H9 (cell line): ENCODE data around the gene FLT1. TPM values are rescaled to one million over a fixed set of nuclear protein-coding genes. Genes with fewer than 3 reads are reported as not detected.

Experiments
- DNase-seq: peaks from one replicate; pipeline ENCODE4 v3.0.0-alpha.2; 2017
- H2AFZ ChIP-seq: one replicate; pipeline ENCODE4 v1.6.1; 2013; ENCODE audit warnings: mild to moderate bottlenecking, low read length, control low read depth, moderate library complexity
- H2AK5ac ChIP-seq: 2 replicates; pipeline ENCODE4 v1.6.1; 2013; ENCODE audit warnings: low read length, control low read depth, mixed read lengths; ENCODE audit not compliant: insufficient read length
- H2BK120ac ChIP-seq: one replicate; pipeline ENCODE4 v1.6.1; 2013; ENCODE audit warnings: low read depth, mild to moderate bottlenecking, low read length, control low read depth, inconsistent platforms; ENCODE audit not compliant: poor library complexity, severe bottlenecking
- H2BK12ac ChIP-seq: 2 replicates; pipeline ENCODE4 v1.6.1; 2013; ENCODE audit warnings: low read length, control low read depth, mixed read lengths, low read depth; ENCODE audit not compliant: insufficient read length
- H2BK15ac ChIP-seq: 2 replicates; pipeline ENCODE4 v1.6.1; 2013; ENCODE audit warnings: low read depth, low read length, control low read depth
- H2BK20ac ChIP-seq: one replicate; pipeline ENCODE4 v1.6.1; 2013; ENCODE audit warnings: low read depth, mild to moderate bottlenecking, low read length, control low read depth, inconsistent platforms; ENCODE audit not compliant: poor library complexity, severe bottlenecking
- H2BK5ac ChIP-seq: 2 replicates; pipeline ENCODE4 v1.6.1; 2013; ENCODE audit warnings: low read length, control low read depth, mixed read lengths; ENCODE audit not compliant: insufficient read length
- H3K14ac ChIP-seq: 2 replicates; pipeline ENCODE4 v1.6.1; 2013; ENCODE audit warnings: low read length, control low read depth; ENCODE audit not compliant: insufficient read depth
- H3K18ac ChIP-seq: 2 replicates; pipeline ENCODE4 v1.6.1; 2013; ENCODE audit warnings: low read depth, mild to moderate bottlenecking, mixed read lengths, low read length, control low read depth; ENCODE audit not compliant: insufficient read length
- H3K23ac ChIP-seq: 2 replicates; pipeline ENCODE4 v1.6.1; 2013; ENCODE audit warnings: low read length, control low read depth, mixed read lengths, low read depth; ENCODE audit not compliant: insufficient read length
- H3K23me2 ChIP-seq: 2 replicates; pipeline ENCODE4 v1.6.1; 2013; ENCODE audit warnings: low read depth, mild to moderate bottlenecking, mixed read lengths, low read length, control low read depth; ENCODE audit not compliant: insufficient read length, poor library complexity, severe bottlenecking
- H3K27ac ChIP-seq: 2 replicates; pipeline ENCODE4 v1.5.1; 2013; ENCODE audit warnings: low read length, control low read depth, mixed read lengths, low read depth; ENCODE audit not compliant: insufficient read length
- H3K27me3 ChIP-seq: 2 replicates; pipeline ENCODE4 v1.6.1; 2013; ENCODE audit warnings: low read length, control low read depth, inconsistent platforms; ENCODE audit not compliant: insufficient read depth
- H3K4ac ChIP-seq: 2 replicates; pipeline ENCODE4 v1.6.1; 2013; ENCODE audit warnings: low read depth, mild to moderate bottlenecking, control low read depth, inconsistent platforms, low read length, moderate library complexity
- H3K4me1 ChIP-seq: 2 replicates; pipeline ENCODE4 v1.6.1; 2013; ENCODE audit warnings: low read length, control low read depth, inconsistent platforms; ENCODE audit not compliant: insufficient read depth
- H3K4me2 ChIP-seq: 2 replicates; pipeline ENCODE4 v1.6.1; 2013; ENCODE audit warnings: low read length, control low read depth, mixed read lengths; ENCODE audit not compliant: insufficient read length, insufficient read depth
- H3K56ac ChIP-seq: 2 replicates; pipeline ENCODE4 v1.6.1; 2013; ENCODE audit warnings: low read depth, mild to moderate bottlenecking, mixed read lengths, low read length, control low read depth; ENCODE audit not compliant: insufficient read length
- H3K79me1 ChIP-seq: 2 replicates; pipeline ENCODE4 v1.6.1; 2013; ENCODE audit warnings: low read depth, mild to moderate bottlenecking, moderate library complexity, low read length, control low read depth, inconsistent platforms; ENCODE audit not compliant: insufficient read depth, poor library complexity, severe bottlenecking
- H3K79me2 ChIP-seq: 2 replicates; pipeline ENCODE4 v1.6.1; 2013; ENCODE audit warnings: low read length, control low read depth, inconsistent platforms; ENCODE audit not compliant: insufficient read depth
- H3K9ac ChIP-seq: 2 replicates; pipeline ENCODE4 v1.6.1; 2013; ENCODE audit warnings: low read length, control low read depth, mixed read lengths; ENCODE audit not compliant: insufficient read length; ENCODE audit errors: extremely low read depth
- H3K9me3 ChIP-seq: one replicate; pipeline ENCODE4 v1.6.1; 2013; ENCODE audit warnings: low read depth, low read length, inconsistent platforms; ENCODE audit not compliant: control insufficient read depth
- H3T11ph ChIP-seq: one replicate; pipeline ENCODE4 v1.6.1; 2013; ENCODE audit warnings: mild to moderate bottlenecking, low read length, control low read depth, inconsistent platforms
- H4K20me1 ChIP-seq: one replicate; pipeline ENCODE4 v1.6.1; 2013; ENCODE audit not compliant: control insufficient read depth, insufficient read length, insufficient read depth
- H4K5ac ChIP-seq: 2 replicates; pipeline ENCODE4 v1.6.1; 2013; ENCODE audit warnings: low read depth, mild to moderate bottlenecking, mixed read lengths, low read length, control low read depth; ENCODE audit not compliant: insufficient read length
- H4K8ac ChIP-seq: replicated peaks from 2 replicates; pipeline ENCODE4 v1.6.1; 2013; ENCODE audit warnings: low read length, control low read depth, mixed read lengths, low read depth; ENCODE audit not compliant: insufficient read length
- H4K91ac ChIP-seq: 2 replicates; pipeline ENCODE4 v1.6.1; 2013; ENCODE audit warnings: low read depth, mild to moderate bottlenecking, moderate library complexity, mixed read lengths, low read length, control low read depth; ENCODE audit not compliant: insufficient read length
- H3K27ac Mint-ChIP-seq, 3 experiments: 2 replicates in 2 of 3; 3 replicates in 1 of 3; pipeline ENCODE4 v1.8.0; 2020 to 2021; ENCODE audit warnings: mixed read lengths in 3 of 3, mild to moderate bottlenecking in 1 of 3, moderate library complexity in 1 of 3
- H3K27me3 Mint-ChIP-seq: 2 replicates; pipeline ENCODE4 v1.8.0; 2021; ENCODE audit warnings: low read depth, mild to moderate bottlenecking, moderate library complexity, mixed read lengths
- H3K36me3 Mint-ChIP-seq, 3 experiments: 2 replicates in 2 of 3; 3 replicates in 1 of 3; pipeline ENCODE4 v1.8.0; 2020 to 2021; ENCODE audit warnings: low read depth in 3 of 3, mixed read lengths in 3 of 3; ENCODE audit not compliant: insufficient read depth in 1 of 3
- H3K4me1 Mint-ChIP-seq, 2 experiments: 2 replicates each; pipeline ENCODE4 v1.8.0; 2020; ENCODE audit warnings: mixed read lengths in 2 of 2
- H3K4me3 Mint-ChIP-seq, 2 experiments: 2 replicates in 1 of 2; 3 replicates in 1 of 2; pipeline ENCODE4 v1.8.0; 2020 to 2021; ENCODE audit warnings: mild to moderate bottlenecking in 2 of 2, mixed read lengths in 2 of 2, moderate library complexity in 1 of 2
- H3K9me3 Mint-ChIP-seq, 2 experiments: 2 replicates in 1 of 2; 3 replicates in 1 of 2; pipeline ENCODE4 v1.8.0; 2020; ENCODE audit warnings: mild to moderate bottlenecking in 2 of 2, mixed read lengths in 2 of 2, moderate library complexity in 1 of 2
- WGBS: extraction: QIAGEN DNeasy Blood & Tissue Kit; methylation state at CpG from one replicate; pipeline ENCODE4 v1.1.7; 2013; ENCODE audit warnings: missing lambda C conversion rate, low lambda C conversion rate, mixed read lengths; ENCODE audit not compliant: insufficient read length; ENCODE audit errors: extremely low coverage; 5-methylcytosine and 5-hydroxymethylcytosine counted together
- total RNA-seq: library from RNA; stranded (reverse); gene quantifications from 2 replicates; pipeline ENCODE4 v1.2.1, GENCODE V29; 2021
- TF ChIP-seq, protein P1 (sequence below): fragments of 200-600 bp; sonication (generic); conservative IDR thresholded peaks from 3 replicates; pipeline ENCODE4 v1.8.0; 2021; ENCODE audit warnings: antibody characterized with exemption, mild to moderate bottlenecking

FLT1 gene
- total RNA-seq, 1 experiment from 2014 or later: 84.1 TPM

DNA sequence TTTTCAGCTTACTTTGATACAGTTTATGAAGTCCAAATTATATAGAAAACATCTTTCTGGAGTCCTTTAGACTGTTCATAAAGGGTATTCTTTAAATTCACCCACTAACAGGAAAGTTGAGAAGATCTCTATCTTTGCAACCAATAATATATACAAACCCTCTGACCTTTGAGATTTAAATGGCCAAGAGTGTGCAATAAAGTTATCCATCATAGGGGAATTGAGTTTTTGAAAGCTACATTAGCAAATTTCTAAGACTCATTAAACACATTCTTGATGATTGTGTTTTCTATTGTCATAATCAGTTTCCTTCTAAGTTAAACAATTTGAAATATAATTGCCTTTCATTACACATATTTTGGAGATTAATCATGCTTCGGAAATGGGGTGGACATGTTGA, 15.9 kb downstream of the FLT1 start:
- H4K8ac ChIP-seq: no peak overlapping the region
- H3K4me2 ChIP-seq: no peak overlapping the region
- H3K4me1 Mint-ChIP-seq: peaks cover 55 to 62% of the 10 kb centered on the region in 2 experiments
- H3K9me3 ChIP-seq: no peaks in the 10 kb centered on the region
- H3K4me1 ChIP-seq: peaks cover 8% of the 10 kb centered on the region; the same call in 1 of the 2 replicates
- no peak overlapping the region for H2BK20ac ChIP-seq
- H3K4me3 Mint-ChIP-seq: no peak overlapping the region
- H3K79me2 ChIP-seq: peaks cover 34% of the 10 kb centered on the region; the same call in 1 of the 2 replicates
- H2AK5ac ChIP-seq: no peak overlapping the region
- H3K18ac ChIP-seq: no peak overlapping the region
- H4K91ac ChIP-seq: no peak overlapping the region
- H3K23me2 ChIP-seq: no peaks in the 10 kb centered on the region
- no peak overlapping the region for H4K5ac ChIP-seq
- DNase-seq: no peak
- no CpG with 5 or more reads among the region's 1 CpG for WGBS
- no peak overlapping the region for H3K9ac ChIP-seq
- TF ChIP-seq, protein P1, sequence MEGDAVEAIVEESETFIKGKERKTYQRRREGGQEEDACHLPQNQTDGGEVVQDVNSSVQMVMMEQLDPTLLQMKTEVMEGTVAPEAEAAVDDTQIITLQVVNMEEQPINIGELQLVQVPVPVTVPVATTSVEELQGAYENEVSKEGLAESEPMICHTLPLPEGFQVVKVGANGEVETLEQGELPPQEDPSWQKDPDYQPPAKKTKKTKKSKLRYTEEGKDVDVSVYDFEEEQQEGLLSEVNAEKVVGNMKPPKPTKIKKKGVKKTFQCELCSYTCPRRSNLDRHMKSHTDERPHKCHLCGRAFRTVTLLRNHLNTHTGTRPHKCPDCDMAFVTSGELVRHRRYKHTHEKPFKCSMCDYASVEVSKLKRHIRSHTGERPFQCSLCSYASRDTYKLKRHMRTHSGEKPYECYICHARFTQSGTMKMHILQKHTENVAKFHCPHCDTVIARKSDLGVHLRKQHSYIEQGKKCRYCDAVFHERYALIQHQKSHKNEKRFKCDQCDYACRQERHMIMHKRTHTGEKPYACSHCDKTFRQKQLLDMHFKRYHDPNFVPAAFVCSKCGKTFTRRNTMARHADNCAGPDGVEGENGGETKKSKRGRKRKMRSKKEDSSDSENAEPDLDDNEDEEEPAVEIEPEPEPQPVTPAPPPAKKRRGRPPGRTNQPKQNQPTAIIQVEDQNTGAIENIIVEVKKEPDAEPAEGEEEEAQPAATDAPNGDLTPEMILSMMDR: no peak
- H3K79me1 ChIP-seq: peaks cover 3% of the 10 kb centered on the region
- no peaks in the 10 kb centered on the region for H3K27me3 Mint-ChIP-seq
- no peak overlapping the region for H3K23ac ChIP-seq
- no peak overlapping the region for H3K27ac ChIP-seq
- H3K27ac Mint-ChIP-seq: peak overlapping the region in 1 of 3 experiments; percentile 70; a peak in 2 of 7 replicates
- H4K20me1 ChIP-seq: no peaks in the 10 kb centered on the region
- no peak overlapping the region for H3T11ph ChIP-seq
- no peak overlapping the region for H3K14ac ChIP-seq
- H3K27me3 ChIP-seq: no peaks in the 10 kb centered on the region
- H2BK120ac ChIP-seq: no peak overlapping the region
- H2BK12ac ChIP-seq: no peak overlapping the region
- H3K4ac ChIP-seq: no peak overlapping the region
- no peak overlapping the region for H3K56ac ChIP-seq
- peaks cover 5 to 29% (median 21%) of the 10 kb centered on the region in 3 experiments for H3K36me3 Mint-ChIP-seq
- no peak overlapping the region for H2AFZ ChIP-seq
- peaks cover 0 to 3% of the 10 kb centered on the region in 2 experiments; a peak in 2 of 5 replicates for H3K9me3 Mint-ChIP-seq
- H2BK5ac ChIP-seq: no peak overlapping the region
- no peak overlapping the region for H2BK15ac ChIP-seq
